Endothelial cell of umbilical vein (primary cell): ENCODE data around the gene CARD19. TPM values are rescaled to one million over a fixed set of nuclear protein-coding genes. Genes with fewer than 3 reads are reported as not detected.
"Not testable (repeated sequence)": the region's sequence is repeated elsewhere in the genome, so short reads cannot be mapped to it uniquely, and the experiment has no call there.

Experiments used
- BruUV-seq: library from RNA; stranded (reverse); fragments of 400-500 nt; replicated peaks from 2 replicates; lab custom pipeline; 2021; lab: Mats Ljungman, UMichigan
- CTCF ChIA-PET: fragments of 300-600, 350-600 bp; sonication (Branson Sonifier 250); formaldehyde crosslinking; loops from one replicate; lab custom pipeline; 2021; ENCODE audit warnings: antibody characterized with exemption, inconsistent platforms; lab: Charles Lee
- POLR2A ChIA-PET: fragments of 300-600, 350-600 bp; sonication (Branson Sonifier 250); formaldehyde crosslinking; loops from one replicate; lab custom pipeline; 2021; ENCODE audit warnings: antibody characterized with exemption, inconsistent platforms; lab: Charles Lee
- DNase-seq: peaks from one replicate; pipeline ENCODE4 v3.0.0-alpha.2; 2011; ENCODE audit warnings: low read depth, low spot score
- FAIRE-seq: peaks from 2 replicates; lab custom pipeline; 2011; peaks lifted over from hg19 to GRCh38; lab: Jason Lieb, UNC
- H2AFZ ChIP-seq: 2 replicates; pipeline ENCODE4 v1.6.0; 2012; ENCODE audit warnings: low read depth, low read length, control low read depth, inconsistent platforms
- H3K27ac ChIP-seq: 2 replicates; pipeline ENCODE4 v1.5.1; 2011; ENCODE audit warnings: low read depth, mild to moderate bottlenecking, control low read depth, low read length, moderate library complexity; ENCODE audit not compliant: insufficient read depth
- H3K27me3 ChIP-seq, 2 experiments: 2 replicates each; pipeline versions ENCODE4 v1.6.0 to v1.6.1; 2011; ENCODE audit warnings: low read length in 2 of 2, mixed read lengths in 1 of 2; ENCODE audit not compliant: control insufficient read depth in 2 of 2, insufficient read depth in 2 of 2
- H3K36me3 ChIP-seq, 2 experiments: 2 replicates in 1 of 2; 3 replicates in 1 of 2; pipeline ENCODE4 v1.5.1; 2011; ENCODE audit warnings: low read length in 2 of 2, mild to moderate bottlenecking in 1 of 2, moderate library complexity in 1 of 2; ENCODE audit not compliant: control insufficient read depth in 2 of 2, insufficient read depth in 2 of 2; ENCODE audit errors: extremely low read depth in 1 of 2
- H3K4me1 ChIP-seq: 3 replicates; pipeline ENCODE4 v1.5.1; 2011; ENCODE audit warnings: mild to moderate bottlenecking, low read length; ENCODE audit not compliant: control insufficient read depth, insufficient read depth; ENCODE audit errors: extremely low read depth
- H3K4me2 ChIP-seq: 2 replicates; pipeline ENCODE4 v1.6.1; 2011; ENCODE audit warnings: low read length, control low read depth, mixed read lengths; ENCODE audit not compliant: insufficient read depth
- H3K4me3 ChIP-seq, 3 experiments: fragments of 200-600 bp in 1 of 3; sonication (generic), shearing (Covaris generic) in 1 of 3; replicated peaks in 1 of 3; 2 replicates each; pipeline ENCODE4 v1.5.1; 2011 to 2016; ENCODE audit warnings: control low read depth in 3 of 3, low read length in 3 of 3, mild to moderate bottlenecking in 2 of 3, inconsistent platforms in 1 of 3, low read depth in 1 of 3, moderate library complexity in 1 of 3; ENCODE audit not compliant: insufficient read depth in 1 of 3
- H3K79me2 ChIP-seq: 2 replicates; pipeline ENCODE4 v1.6.0; 2012; ENCODE audit warnings: low read length, inconsistent platforms; ENCODE audit not compliant: control insufficient read depth, insufficient read depth
- H3K9ac ChIP-seq: replicated peaks from 2 replicates; pipeline ENCODE3; 2011; ENCODE audit warnings: low read length, control low read depth; ENCODE audit not compliant: insufficient read depth; ENCODE audit errors: extremely low read depth
- H3K9me1 ChIP-seq: replicated peaks from 3 replicates; pipeline ENCODE4 v1.6.0; 2011; ENCODE audit warnings: mild to moderate bottlenecking, low read length; ENCODE audit not compliant: control insufficient read depth, insufficient read depth; ENCODE audit errors: extremely low read depth
- H3K9me3 ChIP-seq: replicated peaks from 2 replicates; pipeline ENCODE4 v1.5.1; 2012; ENCODE audit warnings: low read length, inconsistent platforms; ENCODE audit not compliant: control insufficient read depth, insufficient read depth
- H4K20me1 ChIP-seq: replicated peaks from 2 replicates; pipeline ENCODE3; 2011; ENCODE audit warnings: mild to moderate bottlenecking, low read length; ENCODE audit not compliant: control insufficient read depth, insufficient read depth; ENCODE audit errors: extremely low read depth
- CTCF ChIP-seq, 2 donors: IDR thresholded peaks; 1 replicate in 1 of 2; 2 replicates in 1 of 2; pipeline ENCODE4 v1.5.1; 2011; ENCODE audit warnings: low read length in 2 of 2, mild to moderate bottlenecking in 2 of 2, moderate library complexity in 2 of 2, control low read depth in 1 of 2, inconsistent platforms in 1 of 2, low read depth in 1 of 2; ENCODE audit not compliant: insufficient read depth in 1 of 2; ENCODE audit errors: extremely low read depth in 1 of 2
- FOS ChIP-seq: IDR thresholded peaks from 2 replicates; pipeline ENCODE4 v1.6.1; 2011; ENCODE audit warnings: mild to moderate bottlenecking, low read length, moderate library complexity, borderline replicate concordance; ENCODE audit not compliant: insufficient read depth
- GATA2 ChIP-seq: IDR thresholded peaks from 2 replicates; pipeline ENCODE4 v1.7.0; 2011; ENCODE audit warnings: low read depth, mild to moderate bottlenecking, moderate library complexity, mixed read lengths, low read length; ENCODE audit not compliant: insufficient read length, insufficient read depth
- dilution Hi-C: fragments of 300-500 bp; cut with MboI; formaldehyde crosslinking; loops from one replicate; pipeline ENCODE4 v1.15.0; 2019; ENCODE audit warnings: low sequenced_read_pairs; ENCODE audit not compliant: extremely low pct_ligation_motif_present
- intact Hi-C: fragments of 100-400 bp; cut with micrococcal nuclease; formaldehyde crosslinking; loops from one replicate; pipeline ENCODE4 v1.10.0; 2022
- polyA plus RNA-seq, 4 experiments: library from polyadenylated mRNA; depleted of rRNA in 3 of 4; stranded (reverse) in 3 of 4; unstranded in 1 of 4; fragments of >200 nt; gene quantifications; 2 replicates each; pipeline versions ENCODE4 v1.2.1 to v1.2.3, GENCODE V29; 2011 to 2012; ENCODE audit warnings: missing spikeins in 1 of 4
- total RNA-seq: library from RNA; stranded (reverse); gene quantifications from 2 replicates; pipeline ENCODE4 v1.2.3, GENCODE V29; 2021

CARD19 gene
- total and polyA plus RNA-seq, 2 donors (not counting 3 experiments of a cell fraction or from before 2014, with no cell fraction given), result 45.7 to 148 TPM

- peaks cover 3% of the 10 kb centered on the region for H3K4me1 ChIP-seq
- no peaks in the 10 kb centered on the region for H3K36me3 ChIP-seq
- no peak overlapping the region for H3K9ac ChIP-seq
- H4K20me1 ChIP-seq, result no peaks in the 10 kb centered on the region
- no peaks in the 10 kb centered on the region for H3K9me3 ChIP-seq
- H3K4me3 ChIP-seq, result no peak overlapping the region
- no peaks in the 10 kb centered on the region for H3K27me3 ChIP-seq
- TF ChIP-seq FOS, result no peak
- no peak for TF ChIP-seq GATA2
- TF ChIP-seq CTCF (IDR thresholded peaks at IDR 0.05; ENCODE audit: extremely low read depth in 1 of 2, insufficient read depth in 1 of 2, low read depth in 1 of 2, low read length in 2 of 2), result no peak
- no peak overlapping the region for H3K27ac ChIP-seq
- ChIA-PET POLR2A (no interaction called here), CTCF (interaction anchor here (1.0 to 1.2 kb wide), 2 partner anchors 9 to 10 kb away, joined by 3 to 5 read pairs; partner anchors contain the start of gene NINJ1)
- no TSS peak for BruUV-seq
- dilution Hi-C loops (no loop called here), intact Hi-C loops (no loop called here)
- no peaks in the 10 kb centered on the region for H3K9me1 ChIP-seq
- no peak overlapping the region for H3K4me2 ChIP-seq
- no peak for FAIRE-seq
- H2AFZ ChIP-seq, result peak overlapping the region; percentile 75
- H3K79me2 ChIP-seq, result no peaks in the 10 kb centered on the region
- DNase-seq, result no peak
Observed at GRCh38 chr9:93143830-93144530, 48.0 kb downstream of the CARD19 start.

- H3K9ac ChIP-seq, H3K79me2 ChIP-seq, H2AFZ ChIP-seq, H3K4me1 ChIP-seq, dilution Hi-C loops, H3K4me3 ChIP-seq, H3K27ac ChIP-seq, H3K36me3 ChIP-seq, BruUV-seq, H3K27me3 ChIP-seq, H3K9me3 ChIP-seq, H3K9me1 ChIP-seq, H4K20me1 ChIP-seq, POLR2A ChIA-PET, DNase-seq, H3K4me2 ChIP-seq, FAIRE-seq, intact Hi-C loops: not testable (repeated sequence)
- CTCF ChIA-PET, result interaction anchor here (1.8 kb wide), 1 partner anchor 7 kb away, joined by 7 read pairs; no protein-coding TSS in a partner anchor
Observed at GRCh38 chr9:93146696-93147095, 50.7 kb downstream of the CARD19 start.
